Loucy (cell line): ENCODE data around the gene SH3BP5.

ENCODE experiments used
- EZH2phosphoT487 ChIP-seq: fragments of 200-600 bp; IDR thresholded peaks from 2 replicates; pipeline ENCODE4 v1.6.1; 2018; ENCODE audit warnings: antibody characterized with exemption, mild to moderate bottlenecking, moderate library complexity, borderline replicate concordance
- TF ChIP-seq, protein P1 (sequence below): fragments of 200-600 bp; sonication (generic); conservative IDR thresholded peaks from 2 replicates; pipeline ENCODE4 v1.5.1; 2014; ENCODE audit warnings: mild to moderate bottlenecking, antibody characterized with exemption, low read length

- TF ChIP-seq, protein P1, sequence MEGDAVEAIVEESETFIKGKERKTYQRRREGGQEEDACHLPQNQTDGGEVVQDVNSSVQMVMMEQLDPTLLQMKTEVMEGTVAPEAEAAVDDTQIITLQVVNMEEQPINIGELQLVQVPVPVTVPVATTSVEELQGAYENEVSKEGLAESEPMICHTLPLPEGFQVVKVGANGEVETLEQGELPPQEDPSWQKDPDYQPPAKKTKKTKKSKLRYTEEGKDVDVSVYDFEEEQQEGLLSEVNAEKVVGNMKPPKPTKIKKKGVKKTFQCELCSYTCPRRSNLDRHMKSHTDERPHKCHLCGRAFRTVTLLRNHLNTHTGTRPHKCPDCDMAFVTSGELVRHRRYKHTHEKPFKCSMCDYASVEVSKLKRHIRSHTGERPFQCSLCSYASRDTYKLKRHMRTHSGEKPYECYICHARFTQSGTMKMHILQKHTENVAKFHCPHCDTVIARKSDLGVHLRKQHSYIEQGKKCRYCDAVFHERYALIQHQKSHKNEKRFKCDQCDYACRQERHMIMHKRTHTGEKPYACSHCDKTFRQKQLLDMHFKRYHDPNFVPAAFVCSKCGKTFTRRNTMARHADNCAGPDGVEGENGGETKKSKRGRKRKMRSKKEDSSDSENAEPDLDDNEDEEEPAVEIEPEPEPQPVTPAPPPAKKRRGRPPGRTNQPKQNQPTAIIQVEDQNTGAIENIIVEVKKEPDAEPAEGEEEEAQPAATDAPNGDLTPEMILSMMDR: no peak
- no peak for TF ChIP-seq EZH2phosphoT487
These were observed 115.2 kb downstream of the SH3BP5 start for GRCh38 chr3:15217011-15217671.
